B cell (primary cell): ENCODE results near the gene LDB1. TPM values are rescaled to one million over a fixed set of nuclear protein-coding genes. Genes with fewer than 3 reads are reported as not detected.
A peak's percentile ranks its signal among the peaks of the same experiment; 100 is the strongest.

Experiments used
- ATAC-seq: fragments of 200-7000 bp; cut with Tn5 transposase; one replicate; pipeline ENCODE4 v1.10.0; 2021; ENCODE audit warnings: low read depth, mild to moderate bottlenecking, moderate number of reproducible peaks, moderate library complexity
- CTCF ChIA-PET: fragments of 350-600 bp; sonication (Branson Sonifier 250); formaldehyde crosslinking; loops from one replicate; lab custom pipeline; 2021; ENCODE audit warnings: antibody characterized with exemption, inconsistent platforms; lab: Charles Lee
- POLR2A ChIA-PET: fragments of 350-600 bp; sonication (Branson Sonifier 250); formaldehyde crosslinking; loops from one replicate; lab custom pipeline; 2021; ENCODE audit warnings: antibody characterized with exemption; lab: Charles Lee
- DNase-seq: peaks from one replicate; pipeline ENCODE4 v3.0.0; 2013
- H2AFZ ChIP-seq: 2 replicates; pipeline ENCODE4 v1.6.1; 2012; ENCODE audit warnings: mild to moderate bottlenecking, low read depth, low read length; ENCODE audit not compliant: insufficient read depth, poor library complexity, severe bottlenecking
- H3K27ac ChIP-seq, 2 donors: 1 replicate in 1 of 2; 2 replicates in 1 of 2; pipeline ENCODE4 v1.5.1; 2012 to 2013; ENCODE audit warnings: low read length in 2 of 2, mild to moderate bottlenecking in 2 of 2, moderate library complexity in 1 of 2
- H3K27me3 ChIP-seq, 4 experiments: fragments of 200-600 bp in 1 of 4; sonication (generic) in 1 of 4; replicated peaks in 1 of 4; 1 replicate in 2 of 4; 2 replicates in 2 of 4; pipeline versions ENCODE4 v1.6.1 to v1.7.0; 2013 to 2016; ENCODE audit warnings: low read length in 3 of 4, mild to moderate bottlenecking in 2 of 4, mixed read lengths in 1 of 4, moderate library complexity in 1 of 4; ENCODE audit not compliant: insufficient read depth in 4 of 4, control insufficient read depth in 3 of 4; ENCODE audit errors: control extremely low read depth in 1 of 4
- H3K36me3 ChIP-seq, 2 experiments: replicated peaks in 1 of 2; 1 replicate in 1 of 2; 2 replicates in 1 of 2; pipeline versions ENCODE4 v1.6.1 to v1.7.1; 2013; ENCODE audit warnings: low read length in 1 of 2; ENCODE audit not compliant: insufficient read depth in 2 of 2, control insufficient read depth in 1 of 2; ENCODE audit errors: control extremely low read depth in 1 of 2, extremely low read depth in 1 of 2
- H3K4me1 ChIP-seq, 2 donors: fragments of 200-600 bp in 1 of 2; sonication (generic) in 1 of 2; 1 replicate in 1 of 2; 2 replicates in 1 of 2; pipeline versions ENCODE4 v1.5.1 to v1.6.1; 2013 to 2017; ENCODE audit warnings: low read length in 2 of 2; ENCODE audit not compliant: control insufficient read depth in 2 of 2, insufficient read depth in 2 of 2
- H3K4me2 ChIP-seq: replicated peaks from 2 replicates; pipeline ENCODE3; 2012; ENCODE audit warnings: mild to moderate bottlenecking, low read depth, low read length; ENCODE audit not compliant: poor library complexity, severe bottlenecking
- H3K4me3 ChIP-seq, 5 experiments: fragments of 200-600 bp in 1 of 5; sonication (generic) in 1 of 5; 1 replicate in 3 of 5; 2 replicates in 2 of 5; pipeline versions ENCODE4 v1.5.1 to v1.7.0; 2011 to 2016; ENCODE audit warnings: low read length in 4 of 5, mild to moderate bottlenecking in 4 of 5, low read depth in 2 of 5, control low read depth in 1 of 5, moderate library complexity in 1 of 5; ENCODE audit not compliant: insufficient read depth in 1 of 5; ENCODE audit errors: control extremely low read depth in 1 of 5, extremely low read depth in 1 of 5
- H3K79me2 ChIP-seq: fragments of 200-600 bp; sonication (generic); one replicate; pipeline ENCODE4 v1.6.0; 2016; ENCODE audit warnings: low read length; ENCODE audit not compliant: control insufficient read depth, insufficient read depth
- H3K9ac ChIP-seq: fragments of 200-600 bp; sonication (generic); 2 replicates; pipeline ENCODE4 v1.6.1; 2017; ENCODE audit warnings: mild to moderate bottlenecking, low read length, moderate library complexity
- H3K9me3 ChIP-seq, 3 donors: one replicate each; pipeline versions ENCODE4 v1.6.1 to v1.7.1; 2013; ENCODE audit warnings: low read length in 2 of 3; ENCODE audit not compliant: control insufficient read depth in 2 of 3, insufficient read depth in 1 of 3; ENCODE audit errors: control extremely low read depth in 1 of 3
- H4K20me1 ChIP-seq: 2 replicates; pipeline ENCODE4 v1.6.0; 2012; ENCODE audit warnings: mild to moderate bottlenecking, low read length; ENCODE audit not compliant: insufficient read depth, control insufficient read depth, poor library complexity, severe bottlenecking
- H3K27ac Mint-ChIP-seq: one replicate; pipeline ENCODE4 v1.8.0; 2021; ENCODE audit warnings: mixed read lengths
- H3K27me3 Mint-ChIP-seq: one replicate; pipeline ENCODE4 v1.8.0; 2021; ENCODE audit warnings: mixed read lengths
- H3K4me1 Mint-ChIP-seq: one replicate; pipeline ENCODE4 v1.8.0; 2021; ENCODE audit warnings: mixed read lengths
- H3K4me3 Mint-ChIP-seq: one replicate; pipeline ENCODE4 v1.8.0; 2021; ENCODE audit warnings: mixed read lengths
- H3K9me3 Mint-ChIP-seq: one replicate; pipeline ENCODE4 v1.8.0; 2022; ENCODE audit warnings: mixed read lengths; ENCODE audit not compliant: insufficient read depth
- CTCF ChIP-seq: fragments of 200-600 bp; IDR thresholded peaks from one replicate; pipeline ENCODE4 v1.8.0; 2022; ENCODE audit warnings: antibody characterized with exemption, mild to moderate bottlenecking
- EZH2 ChIP-seq: IDR thresholded peaks from 2 replicates; pipeline ENCODE4 v1.6.1; 2012; ENCODE audit warnings: borderline replicate concordance, low read depth, mild to moderate bottlenecking, moderate library complexity, low read length; ENCODE audit not compliant: insufficient read depth, poor library complexity, severe bottlenecking
- WGBS: methylation state at CpG from one replicate; pipeline ENCODE4 v1.1.5; 2013; ENCODE audit warnings: missing lambda C conversion rate; ENCODE audit not compliant: insufficient coverage; 5-methylcytosine and 5-hydroxymethylcytosine counted together
- intact Hi-C: fragments of 100-400 bp; cut with micrococcal nuclease; formaldehyde crosslinking; loops from one replicate; pipeline ENCODE4 v1.10.0; 2022
- polyA plus RNA-seq: library from polyadenylated mRNA; depleted of rRNA; stranded (reverse); fragments of >200 nt; gene quantifications from 2 replicates; pipeline ENCODE4 v1.2.3, GENCODE V29; 2012
- total RNA-seq, 2 donors: library from RNA; stranded (reverse); fragments of 120-200 nt in 1 of 2; gene quantifications; 1 replicate in 1 of 2; 2 replicates in 1 of 2; pipeline versions ENCODE4 v1.2.3 to v1.2.4, GENCODE V29; 2013 to 2022

Gene LDB1
- total and polyA plus RNA-seq, 2 donors (not counting 1 experiment from before 2014, with no cell fraction given) = 114 to 139 TPM

- peaks cover 10 to 16% of the 10 kb centered on the region in 2 donors for H3K4me1 ChIP-seq
- H3K9me3 Mint-ChIP-seq = no peaks in the 10 kb centered on the region
- intact Hi-C loops = no loop called here
- peaks cover 22% of the 10 kb centered on the region for H3K4me1 Mint-ChIP-seq
- no peak overlapping the region for H3K9ac ChIP-seq
- ChIA-PET POLR2A (no interaction called here), CTCF (interaction anchor here (0.6 to 2.6 kb wide), 4 partner anchors 12 to 581 kb away, joined by 3 to 11 read pairs (median 6); no protein-coding TSS in a partner anchor)
- H3K4me3 Mint-ChIP-seq = no peak overlapping the region
- H3K27ac Mint-ChIP-seq = no peak overlapping the region
- no peaks in the 10 kb centered on the region for H3K27me3 Mint-ChIP-seq
- H3K79me2 ChIP-seq = peaks cover 67% of the 10 kb centered on the region
- H4K20me1 ChIP-seq = peaks cover 43% of the 10 kb centered on the region
- WGBS = 98% methylated on average over 3 of the region's 3 CpGs
- no peak overlapping the region for H3K4me3 ChIP-seq
- H2AFZ ChIP-seq = no peak overlapping the region
- H3K27me3 ChIP-seq = no peaks in the 10 kb centered on the region
- no peak for ATAC-seq
- peaks cover 6 to 61% of the 10 kb centered on the region in 2 experiments for H3K36me3 ChIP-seq
- H3K4me2 ChIP-seq = no peak overlapping the region
- no peak overlapping the region for H3K27ac ChIP-seq
- no peak for DNase-seq
- TF ChIP-seq CTCF (no peak), EZH2 (no peak)
- peaks cover 0 to 4% (median 0%) of the 10 kb centered on the region in 3 donors for H3K9me3 ChIP-seq
These were observed 37.1 kb upstream of the LDB1 start for GRCh38 chr10:102157224-102157623.

DNA sequence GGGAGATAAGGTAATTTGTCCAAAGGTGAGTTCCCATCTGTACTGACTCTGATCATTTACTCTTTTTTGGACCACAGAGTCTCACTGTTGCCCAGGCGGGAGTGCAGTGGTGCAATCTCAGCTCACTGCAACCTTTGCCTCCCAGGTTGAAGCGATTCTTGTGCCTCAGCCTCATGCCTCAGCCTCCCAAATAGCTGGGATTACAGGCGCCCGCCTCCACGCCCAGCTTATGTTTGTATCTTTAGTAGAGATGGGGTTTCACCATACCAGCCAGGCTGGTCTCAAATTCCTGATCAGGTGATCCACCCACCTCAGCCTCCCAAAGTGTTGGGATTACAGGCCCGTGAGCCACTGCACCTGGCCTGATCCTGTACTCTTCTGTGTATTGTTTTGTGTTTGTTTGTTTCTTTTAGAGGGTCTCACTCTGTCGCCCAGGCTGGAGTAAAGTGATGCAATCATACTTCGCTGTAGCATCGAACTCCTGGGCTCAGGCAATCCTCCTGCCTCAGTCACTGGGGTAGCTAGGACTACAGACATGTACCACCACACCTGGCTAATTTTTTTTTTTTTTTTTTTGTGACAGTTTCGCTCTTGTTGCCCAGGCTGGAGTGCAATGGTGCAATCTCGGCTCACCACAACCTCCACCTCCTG is 34.4 kb upstream of the LDB1 start:
- Histone ChIP-seq H2AFZ (no peak overlapping the region), H3K4me3 (no peak overlapping the region), H3K9me3 (peaks cover 0 to 5% (median 0%) of the 10 kb centered on the region in 3 donors), H3K4me2 (no peak overlapping the region), H3K27ac (no peak overlapping the region), H3K9ac (no peak overlapping the region), H3K36me3 (peaks cover under 1 to 44% of the 10 kb centered on the region in 2 experiments), H3K27me3 (no peaks in the 10 kb centered on the region), H4K20me1 (peaks cover 43% of the 10 kb centered on the region), H3K79me2 (peaks cover 67% of the 10 kb centered on the region), H3K4me1 (peaks cover 15 to 24% of the 10 kb centered on the region in 2 donors)
- Mint-ChIP-seq H3K4me1 (peaks cover 36% of the 10 kb centered on the region), H3K4me3 (peak overlapping the region; percentile 16), H3K9me3 (no peaks in the 10 kb centered on the region), H3K27me3 (no peaks in the 10 kb centered on the region), H3K27ac (no peak overlapping the region)
- CTCF ChIA-PET = interaction anchor here (0.7 to 1.5 kb wide), 2 partner anchors 22 to 1661 kb away, joined by 3 to 4 read pairs; partner anchors contain the start of gene PPRC1
- 100% methylated on average over 1 of the region's 11 CpGs for WGBS
- TF ChIP-seq EZH2 = no peak
- TF ChIP-seq CTCF = no peak
- ATAC-seq = no peak
- intact Hi-C loops = loop anchor here (5.0 kb wide), 1 partner anchor 558 kb away; the partner anchor contains the start of genes ARL3 and SFXN2
- POLR2A ChIA-PET = interaction anchor here (1.4 kb wide), 1 partner anchor 32 kb away, joined by 4 read pairs; no protein-coding TSS in a partner anchor
- DNase-seq = no peak
